GM19438 (cell line): ENCODE results near the gene TWNK.

ENCODE experiments used
- ATAC-seq: cut with Tn5 transposase; IDR thresholded peaks from one replicate; pipeline ENCODE4 v1.9.1; 2021; ENCODE audit warnings: low read depth; ENCODE audit not compliant: unreplicated experiment

TWNK gene

DNA sequence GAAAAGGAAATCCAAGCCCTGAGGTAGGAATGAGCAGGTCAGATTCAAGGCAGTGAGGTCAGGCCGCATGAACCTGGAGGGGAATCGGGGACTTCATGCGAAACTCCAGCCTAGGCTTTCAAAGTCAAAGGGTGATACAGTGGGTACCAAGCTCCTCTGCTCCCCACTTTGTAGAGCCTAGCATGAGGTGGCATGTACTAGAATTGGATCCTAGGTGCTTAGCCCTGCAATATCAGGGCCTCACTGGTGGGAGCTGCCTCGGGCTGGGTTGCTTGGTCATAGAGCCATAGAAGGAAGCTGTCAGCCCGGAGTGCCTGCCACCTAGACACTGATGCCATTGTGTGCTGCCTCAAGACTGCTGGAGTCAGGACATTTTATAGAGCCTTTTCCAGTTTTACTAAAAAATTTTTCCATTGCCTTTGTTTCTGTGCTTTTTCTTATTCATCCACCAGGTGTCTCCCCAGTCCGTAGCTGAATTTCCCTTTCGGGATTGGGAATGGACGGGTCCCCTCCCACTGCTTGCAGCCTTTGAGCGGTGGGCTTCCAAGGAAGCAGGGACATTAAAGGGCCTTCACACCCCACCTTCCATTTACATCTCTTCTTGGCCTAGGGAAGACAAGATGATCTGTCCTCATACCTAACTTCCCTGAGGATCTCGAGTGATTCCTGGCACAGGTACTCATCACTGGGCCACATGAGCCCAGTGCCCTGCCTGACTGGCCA lies 6.8 kb downstream of the TWNK start:
- ATAC-seq, result no peak

DNA sequence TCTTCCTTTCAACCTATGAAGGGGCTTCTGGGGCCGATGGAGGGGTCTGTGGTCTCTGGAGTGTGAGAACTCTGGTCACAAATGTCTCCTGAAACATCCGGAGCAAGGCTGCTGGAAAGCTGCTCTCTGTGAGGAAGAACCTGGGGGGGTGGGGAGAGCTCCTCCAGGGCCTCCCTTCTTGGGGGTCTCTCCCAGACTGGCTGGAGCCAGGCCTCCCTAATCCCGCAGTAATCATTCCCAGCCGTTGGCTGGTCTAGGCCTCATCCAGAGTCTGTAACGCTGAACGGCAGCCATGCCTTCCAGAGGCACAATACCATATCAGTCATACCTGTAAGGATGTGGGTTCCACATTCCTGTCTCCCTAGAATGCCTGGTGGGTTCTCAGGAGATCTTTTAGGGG lies 7.8 kb downstream of the TWNK start:
- ATAC-seq, result no peak

DNA sequence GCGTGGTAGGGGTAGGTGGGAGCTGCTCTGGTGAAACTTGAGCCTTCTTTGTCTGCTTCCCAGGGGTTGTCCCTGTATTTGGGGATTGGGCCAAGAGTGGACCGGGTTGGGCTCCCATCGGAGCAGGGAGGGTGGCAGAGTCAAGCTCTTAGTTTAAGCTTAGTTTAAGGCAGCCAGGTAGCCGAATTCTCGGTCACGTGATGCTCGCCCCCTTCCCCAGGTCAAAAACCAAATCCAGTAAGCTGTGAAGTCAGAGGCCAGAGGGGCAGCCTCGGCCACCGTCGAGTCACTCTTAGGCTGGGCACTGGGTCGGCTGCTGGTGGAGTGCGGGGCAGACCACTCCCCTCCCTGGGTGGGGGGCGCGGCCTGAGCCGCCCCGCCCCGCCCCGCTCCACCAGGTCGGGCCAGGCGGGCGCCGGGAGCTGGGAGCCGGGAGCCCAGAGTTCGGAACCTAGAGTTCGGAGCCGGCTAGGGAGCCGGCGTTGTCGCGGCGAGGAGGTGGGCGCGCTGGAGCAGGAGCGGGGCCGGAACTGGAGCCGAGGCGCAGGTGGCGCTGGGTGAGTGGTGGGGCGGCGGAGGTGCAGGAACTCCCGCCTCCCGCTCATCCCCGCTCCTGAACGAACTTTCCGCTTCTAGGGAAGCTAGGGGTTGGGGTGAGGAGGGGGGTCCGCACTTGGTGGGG lies 9.5 kb downstream of the TWNK start:
- no peak for ATAC-seq

DNA sequence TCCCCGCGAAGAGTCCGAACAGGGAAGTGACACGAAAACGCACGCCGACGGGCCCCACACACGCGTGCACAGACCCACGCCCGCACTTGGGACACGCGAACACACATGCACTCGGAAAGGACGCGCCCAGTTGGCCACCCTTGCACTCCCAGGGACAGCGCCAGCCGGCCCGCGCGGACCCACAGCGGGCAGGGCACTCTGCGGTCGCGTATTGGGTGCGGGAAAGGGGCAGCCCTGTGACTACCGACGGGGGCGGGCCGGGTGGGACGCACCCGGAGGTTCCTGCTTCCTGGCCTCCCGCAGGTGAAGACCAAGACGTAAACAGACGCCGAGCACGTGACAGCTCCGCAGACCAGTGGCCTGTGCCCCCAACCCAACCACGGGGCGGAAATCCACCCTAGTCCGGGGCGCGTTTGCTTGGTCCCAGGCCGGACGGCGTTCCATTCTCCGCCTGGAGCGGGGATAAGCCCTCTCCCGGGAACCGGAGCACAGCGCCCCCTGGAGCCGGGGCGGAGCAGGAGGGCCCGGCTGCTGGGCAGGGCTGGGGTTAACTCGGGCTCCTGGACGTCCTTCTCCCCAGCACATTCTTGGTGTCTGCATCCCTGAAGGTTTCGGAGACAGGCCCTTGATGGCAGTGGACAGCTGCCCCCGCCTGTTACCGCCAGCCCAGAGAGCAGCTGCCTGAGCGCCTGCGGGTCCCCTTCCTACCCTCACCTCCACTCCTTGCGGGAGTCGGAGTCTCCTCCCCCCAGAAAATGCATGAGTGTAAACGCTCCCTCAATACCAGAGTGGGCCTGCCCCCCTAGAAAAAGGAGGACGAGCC lies 10.2 kb downstream of the TWNK start:
- peak; percentile 26 for ATAC-seq

DNA sequence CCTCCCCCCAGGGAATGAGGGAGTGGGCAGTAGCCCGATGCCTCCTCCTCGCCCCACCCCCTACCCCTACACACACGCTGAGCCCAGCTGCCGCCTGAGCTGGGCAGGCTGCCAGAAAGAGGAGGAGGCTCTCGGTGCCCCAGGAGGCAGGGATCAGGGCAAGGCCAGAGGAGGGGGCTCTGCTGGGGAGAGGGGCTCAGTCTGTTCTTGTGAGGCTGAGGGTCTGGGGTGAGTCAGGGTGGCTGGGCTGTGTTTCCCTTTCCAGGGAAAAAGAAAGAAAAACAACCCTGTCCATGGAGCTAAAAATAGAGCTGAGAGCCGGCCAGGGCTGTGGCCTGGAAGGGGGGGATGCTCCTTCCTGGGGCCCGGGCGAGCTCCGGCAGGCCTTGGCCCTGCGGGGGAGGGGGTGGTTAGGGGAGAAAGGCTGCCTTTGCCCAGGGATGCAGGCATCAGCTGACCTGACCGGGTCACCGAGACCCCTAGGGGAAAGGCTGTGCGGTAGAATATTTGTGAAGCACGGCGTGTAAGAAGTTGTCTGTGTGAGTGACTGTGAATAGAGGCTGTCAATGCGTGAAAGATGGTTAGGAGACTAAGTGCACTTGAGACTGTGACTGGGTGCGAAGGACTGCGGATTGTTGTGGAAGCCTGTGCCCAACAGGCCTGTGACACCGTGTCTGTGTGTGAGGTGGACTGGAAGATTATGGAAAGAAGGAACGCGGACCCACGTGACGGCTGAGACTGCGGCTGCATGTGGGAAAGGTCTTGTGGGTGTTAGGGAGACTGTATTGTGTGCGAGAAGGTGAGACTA lies 11.0 kb downstream of the TWNK start:
- ATAC-seq, result no peak

DNA sequence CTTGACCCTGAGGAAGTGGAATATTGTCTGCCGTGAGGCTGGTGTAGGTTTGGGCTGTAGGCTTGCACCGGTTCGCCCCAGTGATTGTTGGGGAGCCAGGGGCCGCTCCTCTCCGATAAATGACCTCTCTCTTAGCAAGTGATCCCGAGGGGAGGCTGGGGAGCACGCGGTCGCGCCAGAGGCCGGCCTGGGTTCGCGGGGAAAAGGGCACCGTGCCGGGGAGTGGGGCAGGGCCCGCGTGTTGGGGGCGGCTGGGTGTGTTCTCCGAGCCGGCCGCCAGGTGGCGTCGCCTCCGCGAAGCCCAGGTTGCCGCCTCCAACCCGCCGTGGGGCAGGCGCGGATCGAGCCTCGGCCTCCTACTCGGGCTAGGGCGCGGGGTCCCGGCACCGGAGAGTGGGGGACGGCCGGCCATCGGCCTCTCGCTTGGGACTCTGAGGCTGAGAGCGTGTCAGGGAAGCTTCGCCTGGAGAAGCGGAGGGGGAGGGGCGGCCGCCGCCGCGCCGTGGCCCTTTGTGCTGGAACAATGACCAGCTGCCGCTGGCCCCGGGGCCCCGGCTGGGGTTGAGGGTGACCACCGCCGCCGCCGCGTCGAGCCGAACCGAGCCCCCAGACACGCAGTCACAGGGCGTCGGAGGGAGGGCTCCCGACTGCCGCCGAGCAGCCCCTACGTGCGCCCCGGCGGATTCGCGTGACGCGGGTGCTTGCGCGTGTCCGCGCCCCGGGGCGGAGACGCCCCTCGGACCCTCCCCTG lies 11.8 kb downstream of the TWNK start:
- peak; percentile 47 for ATAC-seq

DNA sequence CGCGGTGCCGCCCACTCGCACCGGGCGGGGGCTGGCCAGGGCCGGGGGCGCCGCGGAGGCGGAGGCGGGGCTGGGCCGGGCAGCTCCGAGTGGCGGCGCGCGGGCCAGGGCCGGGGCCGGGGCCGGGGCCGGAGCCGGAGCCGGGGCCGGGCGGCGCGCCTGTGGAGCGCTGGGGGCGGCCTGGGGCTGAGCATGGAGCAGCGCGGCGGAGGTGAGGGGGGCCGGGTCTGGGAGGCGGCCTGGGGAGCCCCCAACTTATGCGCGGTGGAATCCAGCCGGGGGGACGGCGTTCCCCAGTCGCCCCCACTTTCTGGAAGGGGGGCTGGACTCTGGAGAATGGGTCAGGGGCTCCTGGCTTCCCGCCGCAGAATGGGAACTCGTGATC lies 12.4 kb downstream of the TWNK start, which contains the start of gene LZTS2:
Gene LZTS2 (plus strand): TSS at position 67 of the 385 bp plus-strand sequence. CDS start 2,731 bp downstream, outside the sequence.
- ATAC-seq, result no peak

DNA sequence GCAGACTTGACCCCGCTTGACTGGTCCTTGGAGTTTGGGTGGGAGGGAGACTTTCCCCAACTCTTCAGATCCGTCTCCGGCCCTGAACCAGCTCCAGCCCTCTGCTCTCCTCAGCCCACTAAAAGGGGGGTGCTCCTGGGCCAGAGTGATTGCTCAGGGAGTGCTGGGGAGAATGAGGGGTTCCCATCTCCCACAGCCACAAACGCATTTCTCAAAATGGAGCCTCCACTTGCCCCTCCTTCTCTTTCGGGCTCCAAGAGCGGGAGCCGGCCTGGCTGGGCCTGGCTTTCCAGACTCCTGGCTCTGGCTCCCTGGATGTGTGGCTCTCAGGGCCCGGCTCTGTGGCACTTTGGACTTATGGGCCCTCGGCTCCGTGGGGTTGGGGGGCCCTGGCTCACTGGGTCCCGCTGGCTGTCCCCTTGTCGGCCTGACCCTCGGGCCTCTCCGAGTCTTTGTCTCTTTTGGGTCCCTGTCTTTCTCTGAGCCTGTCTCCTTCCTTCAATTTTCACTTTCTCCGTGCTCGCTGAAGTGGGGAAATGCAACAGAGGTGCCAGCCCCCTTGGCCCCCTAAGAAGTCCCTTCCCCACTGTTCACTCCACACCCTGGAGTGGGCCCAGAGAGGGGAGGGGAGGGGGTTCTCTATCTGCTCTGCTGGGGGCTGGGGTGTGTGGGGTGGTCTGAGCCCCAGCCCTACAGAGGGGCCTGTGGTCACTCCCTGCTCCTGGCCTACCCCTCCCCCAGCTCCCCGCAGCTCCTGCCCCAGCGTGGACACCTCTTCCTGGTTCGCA lies 13.0 kb downstream of the TWNK start:
- ATAC-seq, result no peak

DNA sequence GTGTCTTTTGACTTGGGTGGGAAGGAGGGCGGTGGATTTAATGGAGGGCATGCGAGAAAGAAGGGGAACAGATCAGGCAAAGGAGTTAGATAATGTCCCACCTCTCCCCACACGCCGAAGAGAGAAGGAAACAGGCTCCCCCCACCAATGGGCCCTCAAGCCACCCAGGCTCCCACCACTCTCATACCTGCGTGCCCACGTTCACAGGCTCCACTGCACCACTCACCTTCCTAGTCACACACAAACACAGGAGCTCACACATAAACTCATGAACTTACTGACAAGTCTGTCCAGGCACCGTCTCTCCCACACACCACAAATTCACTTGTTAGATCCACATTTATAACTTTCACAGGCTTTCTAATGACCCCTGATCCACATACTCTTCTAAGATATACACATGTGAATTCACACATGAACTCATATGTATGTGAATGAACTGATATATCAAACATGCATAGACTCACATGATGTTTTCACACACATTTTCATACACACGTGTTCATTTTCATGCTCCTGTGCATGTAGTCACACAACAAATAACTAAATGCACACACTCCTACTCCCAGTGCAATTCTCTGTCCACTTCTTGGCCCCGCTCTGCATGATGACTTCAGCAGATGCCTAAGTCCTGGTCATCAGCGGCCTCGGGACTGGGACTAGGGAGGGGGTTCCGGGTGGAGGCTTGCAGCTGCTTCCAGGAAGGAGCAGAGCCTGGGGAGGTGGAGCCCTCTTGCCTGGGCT lies 13.7 kb downstream of the TWNK start:
- ATAC-seq, result no peak

DNA sequence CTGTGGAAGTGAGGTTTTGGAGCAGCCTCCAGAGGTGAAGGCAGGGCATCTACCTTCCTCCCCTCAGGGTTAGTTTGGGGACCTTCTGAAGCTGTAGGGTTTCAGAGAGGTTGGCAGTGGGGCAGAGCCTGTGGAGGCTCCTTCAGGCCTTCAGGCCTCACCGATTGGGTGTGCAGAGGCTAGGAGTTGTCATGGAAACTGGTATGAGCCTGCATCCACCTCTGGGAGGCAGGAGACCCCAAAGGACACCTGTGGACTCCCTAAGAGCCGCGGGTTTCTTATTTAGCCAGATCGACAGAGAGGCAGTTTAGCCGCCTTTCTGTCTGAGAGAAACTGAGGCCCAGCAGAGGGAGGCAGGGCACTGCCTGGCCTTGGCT lies 14.3 kb downstream of the TWNK start:
- ATAC-seq, result no peak

DNA sequence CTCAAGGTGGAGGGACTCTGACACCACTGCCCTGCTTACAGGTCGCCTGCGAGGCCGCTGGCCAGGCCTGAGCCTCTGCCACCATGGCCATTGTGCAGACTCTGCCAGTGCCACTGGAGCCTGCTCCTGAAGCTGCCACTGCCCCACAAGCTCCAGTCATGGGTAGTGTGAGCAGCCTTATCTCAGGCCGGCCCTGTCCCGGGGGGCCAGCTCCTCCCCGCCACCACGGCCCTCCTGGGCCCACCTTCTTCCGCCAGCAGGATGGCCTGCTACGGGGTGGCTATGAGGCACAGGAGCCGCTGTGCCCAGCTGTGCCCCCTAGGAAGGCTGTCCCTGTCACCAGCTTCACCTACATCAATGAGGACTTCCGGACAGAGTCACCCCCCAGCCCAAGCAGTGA lies 15.1 kb downstream of the TWNK start:
- no peak for ATAC-seq

DNA sequence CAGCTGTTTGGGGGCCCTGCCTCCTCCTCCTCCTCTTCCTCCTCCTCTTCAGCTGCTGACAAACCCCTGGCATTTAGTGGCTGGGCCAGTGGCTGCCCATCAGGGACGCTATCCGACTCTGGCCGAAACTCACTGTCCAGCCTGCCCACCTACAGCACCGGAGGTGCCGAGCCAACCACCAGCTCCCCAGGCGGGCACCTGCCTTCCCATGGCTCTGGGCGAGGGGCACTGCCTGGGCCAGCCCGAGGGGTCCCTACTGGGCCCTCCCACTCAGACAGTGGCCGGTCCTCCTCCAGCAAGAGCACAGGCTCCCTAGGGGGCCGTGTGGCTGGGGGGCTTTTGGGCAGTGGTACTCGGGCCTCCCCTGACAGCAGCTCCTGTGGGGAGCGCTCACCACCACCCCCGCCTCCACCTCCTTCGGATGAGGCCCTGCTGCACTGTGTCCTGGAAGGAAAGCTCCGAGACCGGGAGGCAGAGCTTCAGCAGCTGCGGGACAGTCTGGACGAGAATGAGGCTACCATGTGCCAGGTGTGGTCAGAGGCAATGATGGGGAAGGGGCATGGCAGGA lies 16.4 kb downstream of the TWNK start:
- no peak for ATAC-seq

DNA sequence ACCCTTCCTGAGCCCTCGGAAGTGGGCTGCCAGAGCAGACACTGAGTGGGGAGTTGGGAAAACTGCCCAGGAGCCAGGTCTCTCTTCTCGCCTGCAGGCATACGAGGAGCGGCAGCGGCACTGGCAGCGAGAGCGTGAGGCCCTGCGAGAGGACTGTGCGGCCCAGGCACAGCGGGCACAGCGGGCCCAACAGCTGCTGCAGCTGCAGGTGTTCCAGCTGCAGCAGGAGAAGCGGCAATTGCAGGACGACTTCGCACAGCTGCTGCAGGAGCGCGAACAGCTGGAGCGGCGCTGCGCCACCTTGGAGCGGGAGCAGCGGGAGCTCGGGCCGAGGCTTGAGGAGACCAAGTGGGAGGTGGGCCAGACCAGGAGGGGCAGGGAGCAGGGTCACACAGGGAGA lies 18.0 kb downstream of the TWNK start:
- ATAC-seq, result no peak

DNA sequence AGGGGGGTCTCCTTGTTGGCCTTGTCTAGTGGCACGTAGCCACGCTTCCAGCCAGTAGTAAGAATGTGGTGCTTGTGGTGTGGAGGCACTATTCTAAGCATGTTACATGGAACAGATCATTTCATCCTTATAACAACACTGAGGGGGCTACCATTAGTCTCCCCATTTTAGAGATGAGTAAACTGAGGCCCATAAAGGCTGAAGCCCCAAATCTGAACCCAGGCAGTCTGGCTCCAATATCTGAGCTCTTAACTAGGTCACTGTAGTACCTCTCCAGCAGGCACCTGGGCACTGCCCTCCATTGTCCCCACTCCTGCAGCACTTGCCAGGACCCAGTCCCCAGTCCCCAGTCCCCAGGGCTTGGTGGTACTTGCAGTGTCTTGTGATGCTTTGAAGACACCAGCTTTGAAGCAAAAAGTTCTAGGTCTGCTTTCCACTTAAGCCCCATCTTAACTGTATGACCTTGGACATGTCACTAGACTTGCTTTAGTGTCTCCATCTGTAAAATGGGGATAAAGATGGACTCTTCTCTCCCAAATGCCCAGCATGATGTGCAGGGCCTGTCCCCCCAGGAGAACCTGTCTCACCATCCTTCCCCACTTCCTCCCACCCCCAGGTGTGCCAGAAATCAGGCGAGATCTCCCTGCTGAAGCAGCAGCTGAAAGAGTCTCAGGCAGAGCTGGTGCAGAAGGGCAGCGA lies 18.7 kb downstream of the TWNK start:
- ATAC-seq, result no peak

DNA sequence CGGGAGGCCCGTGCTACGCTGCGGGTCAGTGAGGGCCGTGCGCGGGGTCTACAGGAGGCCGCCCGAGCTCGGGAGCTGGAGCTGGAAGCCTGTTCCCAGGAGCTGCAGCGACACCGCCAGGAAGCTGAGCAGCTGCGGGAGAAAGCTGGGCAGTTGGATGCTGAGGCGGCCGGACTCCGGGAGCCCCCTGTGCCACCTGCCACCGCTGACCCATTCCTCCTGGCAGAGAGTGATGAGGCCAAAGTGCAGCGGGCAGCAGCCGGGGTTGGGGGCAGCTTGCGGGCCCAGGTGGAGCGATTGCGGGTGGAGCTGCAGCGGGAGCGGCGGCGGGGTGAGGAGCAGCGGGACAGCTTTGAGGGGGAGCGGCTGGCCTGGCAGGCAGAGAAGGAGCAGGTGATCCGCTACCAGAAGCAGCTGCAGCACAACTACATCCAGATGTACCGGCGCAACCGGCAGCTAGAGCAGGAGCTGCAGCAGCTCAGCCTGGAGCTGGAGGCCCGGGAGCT lies 19.3 kb downstream of the TWNK start:
- ATAC-seq, result no peak

DNA sequence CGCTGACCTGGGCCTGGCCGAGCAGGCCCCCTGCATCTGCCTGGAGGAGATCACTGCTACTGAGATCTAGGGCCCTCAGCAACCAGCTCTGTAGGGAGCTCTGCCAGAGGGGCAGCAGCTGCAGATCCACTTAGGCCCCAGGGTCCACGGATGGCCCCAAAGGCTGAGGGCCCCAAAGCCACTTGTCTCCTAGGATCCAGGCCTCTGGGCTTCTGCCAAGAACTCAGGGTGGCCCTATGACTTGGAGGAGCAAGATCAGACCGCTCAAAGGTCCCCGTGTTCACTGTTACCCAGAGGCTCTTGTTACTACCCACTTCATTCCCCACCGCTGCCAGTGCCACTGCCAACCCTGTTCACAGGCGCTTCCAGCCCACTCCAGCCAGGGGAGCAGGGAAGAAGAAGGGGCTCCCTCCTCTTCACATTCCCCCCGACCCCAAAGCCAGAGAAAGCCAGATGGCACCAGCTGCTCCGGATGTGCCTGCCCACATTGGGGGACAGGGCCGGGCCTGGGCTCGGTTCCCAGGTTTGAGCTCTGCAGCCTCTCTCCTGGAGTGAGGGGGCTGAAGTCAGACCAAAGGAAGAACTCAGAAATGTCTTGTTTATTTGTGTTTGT lies 19.9 kb downstream of the TWNK start:
- no peak for ATAC-seq
